Vagina (tissue), 2 donors: ENCODE measurements around the gene SAA2. TPM values are rescaled to one million over a fixed set of nuclear protein-coding genes. Genes with fewer than 3 reads are reported as not detected.

Experiments used
- DNase-seq, 2 donors: peaks; one replicate each; pipeline ENCODE4 v3.0.0-alpha.2; 2017; ENCODE audit errors: extremely low spot score in 2 of 2
- H3K27ac ChIP-seq: fragments of 200-600 bp; sonication (generic); one replicate; pipeline ENCODE4 v1.5.1; 2019
- H3K27me3 ChIP-seq: fragments of 200-600 bp; sonication (generic); one replicate; pipeline ENCODE4 v1.5.1; 2019
- H3K36me3 ChIP-seq, 2 donors: fragments of 200-600 bp; sonication (generic); one replicate each; pipeline ENCODE4 v1.5.1; 2017 to 2019
- H3K4me1 ChIP-seq: fragments of 200-600 bp; sonication (generic); one replicate; pipeline ENCODE4 v1.5.1; 2019
- H3K4me3 ChIP-seq, 2 donors: fragments of 200-600 bp; sonication (generic); 1 replicate in 1 of 2; 2 replicates in 1 of 2; pipeline ENCODE4 v1.5.1; 2016 to 2019
- H3K9me3 ChIP-seq: fragments of 200-600 bp; sonication (generic); one replicate; pipeline ENCODE4 v1.5.1; 2019
- POLR2A ChIP-seq, 2 donors: fragments of 450-650 bp; IDR thresholded peaks; one replicate each; pipeline ENCODE4 v1.6.1; 2017; ENCODE audit warnings: antibody characterized with exemption in 2 of 2, mild to moderate bottlenecking in 2 of 2, moderate library complexity in 2 of 2
- POLR2AphosphoS5 ChIP-seq, 2 donors: sonication (generic); formaldehyde crosslinking; IDR thresholded peaks; one replicate each; pipeline ENCODE4 v1.9.0; 2017; ENCODE audit warnings: antibody characterized with exemption in 2 of 2, mild to moderate bottlenecking in 2 of 2, low read depth in 1 of 2; ENCODE audit not compliant: insufficient read depth in 1 of 2
- intact Hi-C: fragments of 100-400 bp; cut with DNase I; formaldehyde crosslinking; loops from one replicate; pipeline ENCODE4 v1.15.1; 2023
- total RNA-seq: library from RNA; depleted of rRNA; stranded (reverse); fragments of >200 nt; gene quantifications from one replicate; pipeline ENCODE4 v1.2.3, GENCODE V29; 2016
- TF ChIP-seq, protein P1 (sequence below), 3 experiments: fragments of 450-650 bp in 2 of 3; fragments of 200-600 bp in 1 of 3; sonication (generic) in 1 of 3; IDR thresholded peaks; one replicate each; pipeline ENCODE4 v1.5.1; 2017 to 2019; ENCODE audit warnings: antibody characterized with exemption in 3 of 3, mild to moderate bottlenecking in 2 of 3, moderate library complexity in 2 of 3

The SAA2 gene
- total RNA-seq, 1 donor from 2014 or later = 19.4 TPM

GRCh38 chr11:18282626-18283025 is 34.2 kb upstream of the SAA2 start:
- H3K4me1 ChIP-seq = no peaks in the 10 kb centered on the region
- H3K9me3 ChIP-seq = no peaks in the 10 kb centered on the region
- TF ChIP-seq POLR2A (IDR thresholded peaks at IDR 0.05) (no peak), POLR2AphosphoS5 (IDR thresholded peaks at IDR 0.05; ENCODE audit: insufficient read depth in 1 of 2, low read depth in 1 of 2) (no peak)
- TF ChIP-seq, protein P1, sequence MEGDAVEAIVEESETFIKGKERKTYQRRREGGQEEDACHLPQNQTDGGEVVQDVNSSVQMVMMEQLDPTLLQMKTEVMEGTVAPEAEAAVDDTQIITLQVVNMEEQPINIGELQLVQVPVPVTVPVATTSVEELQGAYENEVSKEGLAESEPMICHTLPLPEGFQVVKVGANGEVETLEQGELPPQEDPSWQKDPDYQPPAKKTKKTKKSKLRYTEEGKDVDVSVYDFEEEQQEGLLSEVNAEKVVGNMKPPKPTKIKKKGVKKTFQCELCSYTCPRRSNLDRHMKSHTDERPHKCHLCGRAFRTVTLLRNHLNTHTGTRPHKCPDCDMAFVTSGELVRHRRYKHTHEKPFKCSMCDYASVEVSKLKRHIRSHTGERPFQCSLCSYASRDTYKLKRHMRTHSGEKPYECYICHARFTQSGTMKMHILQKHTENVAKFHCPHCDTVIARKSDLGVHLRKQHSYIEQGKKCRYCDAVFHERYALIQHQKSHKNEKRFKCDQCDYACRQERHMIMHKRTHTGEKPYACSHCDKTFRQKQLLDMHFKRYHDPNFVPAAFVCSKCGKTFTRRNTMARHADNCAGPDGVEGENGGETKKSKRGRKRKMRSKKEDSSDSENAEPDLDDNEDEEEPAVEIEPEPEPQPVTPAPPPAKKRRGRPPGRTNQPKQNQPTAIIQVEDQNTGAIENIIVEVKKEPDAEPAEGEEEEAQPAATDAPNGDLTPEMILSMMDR (IDR thresholded peaks at IDR 0.05) = no peak
- H3K27me3 ChIP-seq = no peaks in the 10 kb centered on the region
- no peak overlapping the region for H3K27ac ChIP-seq
- H3K36me3 ChIP-seq = peaks cover 0 to 53% of the 10 kb centered on the region in 2 donors
- no peak for DNase-seq
- no peak overlapping the region for H3K4me3 ChIP-seq
- intact Hi-C loops = no loop called here

GRCh38 chr11:18280438-18281045 is 32.1 kb upstream of the SAA2 start:
- H3K4me1 ChIP-seq = no peaks in the 10 kb centered on the region
- no peak for TF ChIP-seq POLR2A (IDR thresholded peaks at IDR 0.05)
- TF ChIP-seq, protein P1 (IDR thresholded peaks at IDR 0.05) = no peak
- TF ChIP-seq POLR2AphosphoS5 (IDR thresholded peaks at IDR 0.05; ENCODE audit: insufficient read depth in 1 of 2, low read depth in 1 of 2) = no peak
- H3K27me3 ChIP-seq = no peaks in the 10 kb centered on the region
- intact Hi-C loops = no loop called here
- no peak for DNase-seq
- H3K27ac ChIP-seq = no peak overlapping the region
- H3K4me3 ChIP-seq = no peak overlapping the region
- H3K36me3 ChIP-seq = peaks cover 0 to 33% of the 10 kb centered on the region in 2 donors
- no peaks in the 10 kb centered on the region for H3K9me3 ChIP-seq

DNA sequence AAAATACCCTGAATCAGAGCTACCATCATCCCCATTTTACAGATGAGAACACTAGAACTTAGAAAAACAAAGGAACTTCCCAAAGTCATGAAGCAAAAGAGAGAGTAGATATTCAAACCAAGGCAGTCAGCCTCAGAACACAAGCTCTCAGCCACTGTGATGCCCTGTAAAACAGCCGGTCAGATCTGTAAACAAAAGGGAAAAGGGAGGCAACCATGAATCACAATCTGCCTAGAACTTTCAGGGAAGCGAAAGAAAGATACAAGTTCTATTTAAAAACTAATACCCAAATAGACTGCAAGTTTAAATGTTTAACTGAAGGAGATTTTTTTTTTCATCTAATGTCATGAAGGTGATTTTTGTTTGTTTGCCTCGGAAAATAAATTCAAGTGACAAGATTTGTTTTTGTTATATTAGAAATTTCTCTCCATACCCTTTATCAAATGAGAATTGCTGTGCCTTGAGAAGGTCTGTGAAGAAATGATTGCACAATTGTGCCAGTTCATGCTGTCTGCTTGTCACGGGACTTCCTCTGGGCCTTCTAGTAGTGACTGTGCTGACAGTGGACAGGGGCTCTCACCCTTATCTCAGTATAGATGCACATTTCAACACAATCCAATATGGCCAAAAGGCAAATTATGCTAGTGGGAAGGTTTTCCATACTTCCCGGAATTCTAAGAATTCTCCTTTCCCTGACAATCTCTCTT is 29.2 kb upstream of the SAA2 start:
- no peak for DNase-seq
- intact Hi-C loops = no loop called here
- H3K4me3 ChIP-seq = no peak overlapping the region
- no peak for TF ChIP-seq POLR2A (IDR thresholded peaks at IDR 0.05)
- TF ChIP-seq POLR2AphosphoS5 (IDR thresholded peaks at IDR 0.05; ENCODE audit: insufficient read depth in 1 of 2, low read depth in 1 of 2) = no peak
- TF ChIP-seq, protein P1 (IDR thresholded peaks at IDR 0.05) = no peak
- H3K36me3 ChIP-seq = peaks cover 0 to 14% of the 10 kb centered on the region in 2 donors
- no peaks in the 10 kb centered on the region for H3K4me1 ChIP-seq
- H3K27me3 ChIP-seq = no peaks in the 10 kb centered on the region
- H3K9me3 ChIP-seq = no peaks in the 10 kb centered on the region
- no peak overlapping the region for H3K27ac ChIP-seq

- no peaks in the 10 kb centered on the region for H3K4me1 ChIP-seq
- intact Hi-C loops = no loop called here
- no peaks in the 10 kb centered on the region for H3K9me3 ChIP-seq
These were observed 22.7 kb upstream of the SAA2 start for GRCh38 chr11:18271206-18271605.

More at GRCh38 chr11:18271206-18271605, 22.7 kb upstream of the SAA2 start:
- H3K4me3 ChIP-seq = no peak overlapping the region
- no peaks in the 10 kb centered on the region for H3K36me3 ChIP-seq
- H3K27me3 ChIP-seq = no peaks in the 10 kb centered on the region
- no peak for TF ChIP-seq POLR2A (IDR thresholded peaks at IDR 0.05)
- TF ChIP-seq POLR2AphosphoS5 (IDR thresholded peaks at IDR 0.05; ENCODE audit: insufficient read depth in 1 of 2, low read depth in 1 of 2) = no peak
- TF ChIP-seq, protein P1 (IDR thresholded peaks at IDR 0.05) = no peak
- no peak for DNase-seq
- H3K27ac ChIP-seq = no peak overlapping the region
